NCI-H1092 treated with DMSO at 0.1 percent for 48 hours (cell line): ENCODE results near the gene FADS3.
A peak's percentile ranks its signal among the peaks of the same experiment; 100 is the strongest.
"Not testable (repeated sequence)": the region's sequence is repeated elsewhere in the genome, so short reads cannot be mapped to it uniquely, and the experiment has no call there.

Experiments
- DNase-seq: peaks from one replicate; lab custom pipeline; 2025; lab: John Stamatoyannopoulos, UW

The FADS3 gene

DNA sequence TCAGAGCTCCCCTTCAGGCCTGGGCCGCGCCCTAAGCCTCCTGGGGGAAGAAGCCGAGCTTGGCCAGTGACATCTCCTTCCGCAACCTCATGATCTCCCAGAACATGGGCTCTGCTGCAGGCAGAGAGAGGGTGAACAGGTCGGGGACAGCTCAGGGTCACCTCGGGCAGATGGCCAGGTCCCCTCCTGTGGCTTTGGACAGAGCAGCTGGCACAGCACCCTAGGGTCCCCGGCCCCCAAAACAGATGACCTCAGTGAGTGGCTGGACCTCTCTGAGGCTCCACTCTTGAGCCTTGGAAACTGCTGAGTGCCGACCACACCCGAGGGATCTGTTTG lies 6.9 kb upstream of the FADS3 start:
- no peak for DNase-seq

DNA sequence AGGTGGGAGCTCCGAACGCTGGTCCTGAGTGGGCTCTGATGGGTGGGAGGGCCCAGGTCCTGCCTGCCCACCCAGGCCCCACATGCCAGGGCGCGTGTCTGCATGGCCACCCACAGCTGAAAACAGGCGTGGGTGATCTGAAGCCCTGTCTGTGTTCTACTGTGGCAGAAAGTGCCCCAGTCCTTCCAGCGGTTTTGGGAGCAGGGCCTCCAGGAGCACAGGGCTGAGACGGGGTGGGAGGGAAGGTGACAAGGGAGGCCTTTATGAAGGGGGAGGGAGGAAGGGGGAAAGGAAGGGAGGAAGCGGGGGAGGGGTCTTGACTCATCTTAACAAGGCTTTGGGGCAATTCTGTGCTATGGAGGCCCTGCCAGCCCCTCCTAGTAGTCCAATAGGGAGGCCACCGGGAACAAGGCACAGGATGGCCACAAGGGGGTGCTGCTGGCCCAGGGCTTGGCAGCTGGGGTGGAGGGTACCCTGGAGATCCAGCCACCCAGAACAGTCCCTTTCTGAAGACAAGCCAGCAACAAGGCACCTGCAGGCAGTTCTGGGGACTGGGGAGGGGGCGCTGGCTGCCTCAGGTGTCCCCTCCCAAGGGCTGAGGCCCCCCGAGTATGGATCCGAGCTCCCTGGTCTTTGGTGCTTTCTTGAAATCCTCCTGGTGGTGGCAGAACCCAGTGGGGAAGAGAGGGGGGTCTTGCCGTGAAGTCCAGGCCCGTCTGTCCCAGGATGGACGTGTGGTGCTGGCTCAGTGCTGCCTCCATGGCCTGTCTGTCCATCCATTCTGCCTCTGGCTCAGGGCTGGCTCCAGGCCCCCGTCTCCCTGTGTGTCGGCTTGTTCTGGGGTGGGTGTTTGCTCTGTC lies 6.3 kb upstream of the FADS3 start:
- peak; percentile 65 for DNase-seq

DNA sequence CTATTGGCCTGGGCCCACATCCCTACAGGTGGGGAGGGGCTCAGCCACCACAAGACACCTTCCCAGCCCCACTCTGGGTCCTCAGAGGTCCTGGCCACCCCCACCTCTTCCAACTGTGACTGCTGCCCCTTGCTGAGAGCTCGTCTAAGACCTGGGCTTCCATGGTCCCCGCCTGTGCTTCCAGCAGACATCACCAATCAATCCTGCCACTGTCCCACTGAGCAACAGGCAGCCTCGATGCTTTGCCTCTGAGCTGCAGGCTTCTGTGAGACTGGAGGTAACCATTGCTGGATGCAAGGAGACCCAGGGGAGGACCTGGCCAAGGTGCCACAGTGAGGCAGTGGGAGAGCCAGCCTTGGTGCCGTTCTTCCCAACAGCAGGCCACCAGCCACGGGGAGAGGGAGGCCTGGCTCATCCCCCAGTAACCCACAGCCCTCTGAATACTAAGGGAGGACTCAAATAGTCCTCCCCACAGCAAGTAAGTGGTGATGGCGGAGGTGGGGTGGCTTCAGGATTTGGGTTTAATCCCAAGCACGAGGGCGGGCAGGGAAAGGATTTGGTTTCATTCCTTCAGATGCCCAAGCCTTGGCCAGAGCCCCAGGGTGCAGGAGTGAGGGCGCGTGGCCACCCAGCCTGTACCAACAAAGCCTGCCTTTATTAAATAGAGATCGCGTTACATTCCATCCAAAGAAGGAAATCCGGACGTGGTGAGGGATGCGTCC lies 5.5 kb upstream of the FADS3 start:
- no peak for DNase-seq

DNA sequence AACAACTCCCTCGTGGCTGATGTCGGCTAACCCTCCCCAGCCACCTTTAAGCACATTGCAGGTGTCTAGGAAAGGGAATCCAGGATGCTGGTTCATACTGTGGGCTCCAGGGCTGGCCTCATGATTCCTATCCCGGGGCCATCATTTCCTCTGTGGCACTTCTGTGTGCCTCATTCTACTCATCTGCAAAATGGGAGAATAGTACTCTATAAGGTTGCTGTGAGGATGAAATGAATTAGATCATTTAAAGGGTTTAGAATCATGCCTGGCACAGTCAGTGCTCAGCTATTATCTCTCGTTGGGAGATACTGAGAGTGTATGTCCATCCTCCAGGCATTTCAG lies 4.3 kb upstream of the FADS3 start:
- DNase-seq: no peak

DNA sequence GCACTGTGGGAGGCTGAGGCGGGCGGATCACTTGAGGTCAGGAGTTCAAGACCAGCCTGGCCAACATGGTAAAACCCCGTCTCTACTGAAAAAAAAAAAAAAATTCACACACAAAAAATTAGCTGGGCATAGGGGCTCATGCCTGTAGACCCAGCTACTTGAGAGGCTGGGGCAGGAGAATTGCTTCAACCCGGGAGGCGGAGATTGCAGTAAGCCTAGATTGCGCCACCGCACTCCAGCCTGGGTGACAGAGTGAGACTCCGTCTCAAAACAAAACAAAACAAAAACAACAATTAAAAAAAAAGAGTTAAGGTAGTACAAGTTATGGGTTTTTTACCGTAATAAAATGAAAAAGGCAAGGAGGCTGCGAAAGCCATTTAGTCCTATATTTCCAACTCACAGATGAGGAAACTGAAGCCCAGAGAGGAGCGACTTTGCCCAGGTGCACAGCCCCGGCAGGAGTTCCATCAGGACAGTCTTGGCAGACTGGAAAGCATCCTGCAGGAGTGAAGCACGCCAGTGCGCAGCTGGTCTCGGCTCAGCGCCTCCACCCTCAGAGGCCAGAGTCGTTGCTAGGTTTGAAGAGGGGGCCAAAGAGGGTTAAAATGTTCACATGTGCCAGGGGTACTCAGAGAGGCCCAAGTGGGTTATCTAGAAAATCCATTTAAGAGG lies 3.8 kb upstream of the FADS3 start:
- no peak for DNase-seq

DNA sequence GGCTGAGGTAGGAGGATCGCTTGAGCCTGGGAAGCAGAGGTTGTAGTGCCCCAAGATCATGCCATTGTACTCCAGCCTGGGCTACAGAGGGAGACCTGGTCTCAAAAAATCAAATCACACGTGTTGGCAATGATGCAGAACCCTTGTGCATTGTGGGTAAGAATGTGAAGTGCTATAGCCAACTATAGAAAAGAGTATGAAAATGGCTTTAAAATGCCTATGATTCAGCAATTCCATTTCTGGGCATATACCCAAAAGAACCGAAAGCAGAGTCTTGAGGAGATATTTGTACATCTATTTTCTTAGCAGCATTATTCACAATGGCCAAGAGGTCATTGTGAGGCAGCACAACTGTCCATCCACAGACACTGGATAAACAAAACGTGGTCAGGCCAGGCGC lies 2.6 kb upstream of the FADS3 start:
- no peak for DNase-seq

DNA sequence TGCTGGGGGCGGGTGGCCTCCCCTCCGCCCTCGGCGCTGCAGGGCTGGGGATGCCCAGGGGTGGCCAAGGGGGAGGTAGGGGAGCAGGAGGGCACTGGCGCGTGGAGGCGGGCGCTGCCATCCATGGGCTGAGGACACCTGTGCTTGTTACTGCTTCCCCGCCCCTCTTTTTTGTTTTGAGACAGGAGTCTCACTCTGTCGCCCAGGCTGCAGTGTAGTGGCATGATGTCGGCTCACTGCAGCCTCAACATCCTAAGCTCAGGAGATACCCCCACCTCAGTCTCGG lies 683 bp upstream of the FADS3 start:
- no peak for DNase-seq

DNA sequence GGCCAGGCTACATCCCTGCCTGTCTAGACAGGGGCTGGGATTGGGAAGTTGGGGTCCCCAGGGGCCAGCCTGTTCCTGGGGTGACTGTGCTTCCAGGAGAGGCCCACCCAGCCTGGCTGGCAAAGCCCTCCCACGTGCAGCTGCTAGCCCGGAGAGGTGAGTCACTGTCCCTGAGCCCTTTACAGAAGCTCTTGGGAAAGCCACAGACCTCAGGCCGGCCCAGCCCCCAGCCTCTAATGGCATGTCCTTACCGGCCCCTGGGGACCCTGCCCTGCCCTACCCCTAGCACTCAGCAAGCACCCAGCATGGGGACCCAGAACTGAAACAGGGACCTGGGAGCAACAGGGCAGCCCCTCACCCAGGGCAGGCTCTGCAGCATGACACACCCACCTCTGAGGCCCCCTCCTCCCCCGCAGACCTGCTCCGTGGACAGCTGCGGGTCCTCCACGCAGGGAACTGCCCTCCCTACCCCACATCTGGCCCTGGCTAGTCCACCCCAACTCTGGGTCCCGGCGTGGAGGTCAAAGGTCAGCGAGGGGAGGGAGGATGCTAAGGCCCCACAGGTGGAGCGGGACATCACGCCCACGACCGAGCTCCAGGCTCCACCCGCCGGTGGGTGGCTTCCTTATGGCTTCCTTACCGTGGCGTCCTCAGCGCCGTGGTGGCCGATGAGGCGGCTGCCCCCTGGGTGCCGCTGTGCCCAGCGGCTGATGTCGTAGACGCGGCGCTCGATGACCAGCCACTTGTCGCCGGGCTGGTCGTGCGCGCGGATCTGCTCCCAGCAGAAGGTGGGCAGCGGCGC lies 615 bp downstream of the FADS3 start:
- DNase-seq: peak; percentile 12

DNA sequence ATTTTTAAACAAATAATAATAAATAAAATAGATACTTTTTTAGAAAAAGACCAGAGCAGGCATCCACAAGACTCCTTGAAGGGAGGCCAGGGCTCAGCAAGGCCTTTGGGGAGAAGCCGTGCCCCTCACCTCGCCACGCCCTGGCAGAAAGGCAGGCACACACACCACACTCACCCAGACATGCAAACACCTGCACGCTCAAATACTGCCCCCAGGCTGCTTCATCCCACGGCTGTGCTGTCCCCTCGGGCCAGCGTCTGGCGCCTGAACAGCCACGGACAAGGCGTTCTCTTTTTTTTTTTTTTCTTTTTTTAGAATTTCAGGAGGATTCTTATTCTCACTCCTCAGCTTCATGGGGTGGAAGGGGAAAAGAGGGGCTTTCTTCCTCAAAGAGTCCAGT lies 1.5 kb downstream of the FADS3 start:
- DNase-seq: no peak

DNA sequence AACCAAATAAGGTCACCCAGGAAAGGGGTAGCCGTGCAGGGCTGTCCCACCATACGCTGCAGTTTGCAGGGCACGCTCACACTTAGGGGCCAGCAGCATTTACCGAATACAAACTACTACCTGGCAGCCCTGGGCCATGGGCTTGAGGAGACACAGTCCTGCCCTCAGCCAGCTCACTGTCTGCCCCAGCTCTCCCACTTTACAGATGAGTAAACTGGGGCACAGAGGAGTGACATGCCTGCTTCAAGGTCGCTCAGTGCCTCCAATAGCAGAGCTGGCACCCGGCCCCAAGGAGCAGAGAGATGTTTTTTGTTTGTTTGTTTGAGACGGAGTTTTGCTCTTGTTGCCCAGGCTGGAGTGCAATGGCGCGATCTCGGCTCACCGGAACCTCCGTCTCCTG lies 2.8 kb downstream of the FADS3 start:
- no peak for DNase-seq

DNA sequence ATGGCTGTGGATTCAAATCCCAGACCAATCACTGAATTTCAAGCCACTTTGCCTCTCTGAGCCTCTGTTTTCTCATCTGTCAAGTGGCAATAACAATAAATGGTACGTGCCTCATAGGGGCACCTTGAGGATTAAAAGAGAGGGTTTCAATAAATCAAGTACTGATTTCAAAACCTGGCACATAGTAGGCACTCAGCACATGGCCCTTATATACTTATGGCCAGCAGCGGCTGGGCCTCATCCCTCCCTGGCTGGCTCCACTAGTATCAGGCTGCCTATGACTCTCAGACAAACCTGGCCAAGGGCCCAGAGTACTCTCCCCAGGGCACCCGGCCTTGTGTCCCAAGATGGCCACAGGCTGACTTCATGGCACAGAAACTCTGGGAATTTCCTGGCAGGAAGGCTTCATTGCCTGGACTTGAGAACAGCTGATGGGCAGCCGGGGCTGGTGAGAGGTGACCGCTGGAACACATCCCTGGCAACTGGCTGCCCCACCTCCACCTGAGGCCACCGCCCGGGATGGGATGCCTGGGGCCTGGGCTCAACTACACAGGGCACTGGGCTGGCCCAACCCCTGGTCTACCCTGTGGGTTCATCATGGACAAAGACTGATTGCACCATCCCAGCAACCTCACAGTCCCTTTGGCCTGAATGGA lies 3.4 kb downstream of the FADS3 start:
- no peak for DNase-seq

DNA sequence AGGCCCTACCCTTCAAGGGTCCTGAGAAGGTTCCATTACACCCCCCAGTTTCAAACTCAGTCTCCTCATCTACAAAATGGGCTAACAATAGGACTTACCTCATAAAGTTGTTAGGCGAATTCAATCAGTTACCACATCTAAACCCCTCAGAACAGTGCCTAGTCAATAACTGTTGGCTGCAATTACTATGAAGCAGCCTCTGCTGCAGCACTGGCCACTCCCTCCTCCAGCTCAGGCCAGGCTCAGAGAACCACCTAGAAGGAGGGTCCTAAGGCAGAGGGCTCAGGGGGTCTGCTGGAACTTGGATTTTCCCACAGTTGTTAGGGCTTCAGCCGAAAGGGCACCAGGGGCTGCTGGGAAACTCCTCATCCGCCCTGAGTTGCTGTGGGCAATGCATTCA lies 4.7 kb downstream of the FADS3 start:
- DNase-seq: no peak

DNA sequence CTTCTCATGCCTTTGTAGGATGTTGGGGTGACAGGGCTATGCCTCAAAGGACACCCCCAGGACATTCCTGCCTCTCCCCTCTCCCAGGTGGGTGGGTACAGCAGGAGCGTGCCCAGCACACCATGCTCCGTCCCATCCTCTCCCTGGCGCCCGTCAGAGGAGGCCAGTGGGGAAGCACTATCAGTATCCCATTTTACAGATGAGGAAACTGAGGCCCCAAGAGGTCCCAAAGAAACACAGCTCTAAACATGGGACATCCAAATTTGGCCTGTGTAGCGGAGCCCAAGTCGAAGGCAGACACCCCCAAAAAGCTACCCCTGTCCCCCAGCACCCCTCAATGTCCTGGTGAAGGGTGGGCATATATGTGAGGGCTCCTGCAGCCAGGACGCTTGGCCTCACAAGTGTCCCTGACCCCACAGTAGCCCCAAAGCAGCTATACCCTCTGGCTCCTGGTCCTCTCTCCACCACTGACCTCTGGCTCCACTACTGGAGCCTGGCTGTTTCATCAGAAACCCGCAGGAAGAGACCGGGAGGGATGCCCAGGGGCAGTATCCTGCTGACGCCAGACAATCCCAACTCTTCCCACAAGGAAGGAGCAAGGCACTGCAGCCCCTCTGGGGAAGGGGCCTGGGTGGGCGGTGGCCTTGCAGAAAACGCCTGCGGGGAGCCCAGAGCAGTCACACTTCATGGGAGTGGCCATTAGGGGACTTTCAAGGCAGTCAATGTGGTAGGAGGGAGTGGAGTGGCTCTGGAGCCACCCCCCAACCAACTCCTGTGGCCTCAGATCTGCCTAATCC lies 5.4 kb downstream of the FADS3 start:
- no peak for DNase-seq

DNA sequence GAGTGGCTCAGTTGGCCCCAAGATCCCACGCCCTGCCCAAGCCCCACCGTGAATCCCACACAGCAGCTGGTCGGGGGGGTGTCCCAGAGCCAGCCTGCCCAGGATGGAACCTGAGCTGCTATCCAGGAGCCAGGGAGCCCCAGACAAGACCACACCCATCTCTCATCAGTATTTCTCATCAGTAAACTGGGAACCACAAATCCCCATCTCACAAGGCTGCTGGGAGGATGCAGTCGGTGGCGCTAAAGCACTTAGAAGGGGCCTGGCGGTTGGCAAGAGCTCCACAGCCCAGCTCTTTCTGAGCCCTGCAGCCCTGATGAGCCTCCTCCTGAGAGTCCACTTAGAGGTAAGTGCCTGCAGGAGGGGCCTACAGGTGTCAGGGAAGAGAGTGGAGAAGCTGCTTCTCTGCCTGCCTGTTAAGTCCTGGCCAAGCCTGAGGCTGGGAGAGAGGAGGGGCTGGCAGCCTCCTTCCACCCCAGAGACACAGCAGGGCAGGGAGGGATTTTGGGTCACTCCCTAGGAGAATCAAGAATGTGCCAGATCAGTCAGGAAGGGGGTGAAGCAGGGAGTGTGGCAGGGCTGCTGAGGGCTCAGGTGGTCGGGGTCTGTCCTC lies 6.1 kb downstream of the FADS3 start:
- no peak for DNase-seq

DNA sequence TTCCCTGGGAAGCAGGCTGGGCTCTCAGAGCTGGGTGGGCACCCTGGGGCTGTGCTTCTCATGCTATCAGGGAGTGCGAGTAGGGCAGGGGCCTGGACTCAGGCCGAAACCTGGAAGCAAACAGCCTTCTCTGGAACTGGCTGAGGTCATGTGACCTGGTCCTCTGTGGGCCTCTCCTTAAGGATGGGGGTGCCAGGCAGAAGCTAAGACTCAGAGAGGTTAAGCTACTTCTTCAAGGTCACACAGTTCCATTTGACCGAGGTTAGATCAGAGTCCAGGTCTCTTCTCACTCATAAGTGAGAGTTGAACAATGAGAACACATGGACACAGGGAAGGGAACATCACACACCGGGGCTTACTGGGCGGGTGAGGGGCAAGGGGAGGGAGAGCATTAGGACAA lies 7.4 kb downstream of the FADS3 start:
- DNase-seq: no peak

DNA sequence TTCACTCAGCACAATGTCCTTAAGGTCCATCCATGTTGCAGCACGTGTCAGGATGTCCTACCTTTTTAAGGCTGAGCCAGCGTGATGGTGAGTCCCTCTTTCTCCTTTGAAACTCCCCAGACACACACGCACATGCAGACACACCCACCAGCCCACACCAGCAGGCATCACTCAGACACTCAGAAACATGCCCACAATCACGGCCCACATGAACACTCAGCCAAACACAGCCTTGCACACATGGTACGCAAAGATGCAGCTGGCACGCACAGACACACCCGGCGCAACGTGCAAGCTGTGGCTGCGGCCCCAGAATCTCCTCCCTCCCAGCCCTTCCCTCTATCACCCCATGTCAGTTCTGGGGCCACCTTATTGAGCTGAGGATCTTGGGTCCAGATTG lies 8.0 kb downstream of the FADS3 start:
- no peak for DNase-seq

DNA sequence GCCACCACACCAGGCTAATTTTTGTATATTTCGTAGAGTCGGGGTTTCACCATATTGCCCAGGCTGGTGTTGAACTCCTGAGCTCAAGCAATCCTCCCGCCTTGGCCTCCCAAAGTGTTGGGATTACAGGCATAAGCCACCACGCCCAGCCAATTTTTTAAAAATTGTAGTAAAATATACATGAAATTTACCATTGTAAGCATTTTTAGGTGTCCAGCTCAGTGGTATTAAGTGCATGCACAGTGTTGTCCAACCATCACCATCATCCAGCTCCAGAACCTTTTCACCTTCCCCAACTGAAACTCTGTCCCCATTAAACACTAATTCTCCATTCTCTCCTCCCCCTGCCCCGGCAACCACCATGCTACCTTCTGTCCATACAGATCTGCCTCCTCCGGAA lies 8.5 kb downstream of the FADS3 start:
- no peak for DNase-seq

DNA sequence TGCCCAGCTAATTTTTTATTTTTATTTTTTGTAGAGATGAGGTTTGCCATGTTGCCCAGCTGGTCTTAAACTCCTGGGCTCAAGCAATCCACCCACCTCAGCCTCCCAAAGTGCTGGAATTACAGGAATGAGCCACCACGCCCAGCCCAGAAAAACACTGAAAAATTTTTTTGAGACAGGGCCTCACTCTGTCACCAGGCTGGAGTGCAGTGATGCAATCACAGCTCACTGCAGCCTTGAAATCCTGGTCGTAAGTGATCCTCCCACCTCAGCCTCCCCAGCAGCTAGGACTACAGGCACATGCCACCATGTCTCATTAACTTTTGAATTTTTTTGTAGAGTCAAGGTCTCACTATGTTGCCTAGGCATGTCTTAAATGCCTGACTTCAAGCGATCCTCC lies 9.1 kb downstream of the FADS3 start:
- DNase-seq: not testable (repeated sequence)

DNA sequence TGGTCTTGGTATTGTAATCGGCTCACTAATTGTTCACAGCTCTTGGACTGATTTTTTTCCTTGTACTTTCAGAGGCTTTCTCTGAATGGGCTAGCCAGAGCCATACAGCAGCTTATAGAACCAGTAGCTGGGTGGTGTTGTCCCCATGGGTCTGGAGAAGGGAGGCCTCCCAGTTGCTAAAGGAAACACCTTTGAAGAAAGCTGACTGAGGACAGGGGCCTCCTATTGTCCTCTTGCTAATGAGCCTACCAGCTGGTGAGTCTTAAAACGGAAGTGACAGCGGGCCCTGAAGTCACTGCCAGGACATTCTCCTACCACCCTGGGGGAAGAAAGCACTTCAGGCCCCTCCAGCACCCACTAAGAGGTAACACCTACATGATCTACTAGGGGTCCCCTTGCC lies 9.9 kb downstream of the FADS3 start:
- no peak for DNase-seq

DNA sequence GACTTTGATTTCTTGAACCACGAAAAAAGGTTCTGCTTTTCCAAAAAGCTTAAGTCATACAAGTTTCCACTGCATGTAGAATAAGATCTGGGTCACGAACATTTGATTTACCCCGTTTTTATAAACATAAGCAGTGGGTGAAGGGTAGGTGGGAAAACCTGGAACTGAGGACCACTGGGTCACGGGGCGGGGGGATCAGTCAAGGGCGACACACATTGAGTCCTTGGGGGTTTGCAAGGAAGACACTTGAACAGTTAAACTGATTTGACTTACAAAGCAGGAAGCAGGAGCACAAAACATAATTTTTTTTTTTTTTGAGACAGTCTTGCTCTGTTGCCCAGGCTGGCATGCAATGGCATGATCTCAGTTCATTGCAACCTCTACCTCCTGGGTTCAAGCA lies 10.9 kb downstream of the FADS3 start:
- DNase-seq: no peak

DNA sequence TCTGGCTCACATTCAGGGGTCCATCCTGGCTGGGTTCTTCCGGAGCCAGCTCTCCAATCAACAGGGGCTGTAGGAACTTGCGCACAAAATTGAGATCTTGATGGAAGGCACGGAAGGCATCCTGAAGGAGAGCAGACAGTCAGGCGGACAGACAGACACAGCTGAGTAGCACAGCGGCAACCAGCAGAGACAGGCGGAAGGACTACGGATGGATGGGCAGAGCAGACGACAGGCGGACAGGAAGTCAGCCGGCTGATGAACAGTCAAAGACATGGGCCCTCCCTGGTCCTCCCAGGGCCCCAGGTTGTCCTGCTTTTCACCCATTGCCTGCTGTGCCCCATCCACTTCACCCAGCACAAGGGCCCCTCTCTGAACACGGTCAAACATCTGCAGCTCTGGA lies 11.3 kb downstream of the FADS3 start:
- DNase-seq: no peak
